ENCODE measurements around the gene CTBP2.

Gene CTBP2

DNA sequence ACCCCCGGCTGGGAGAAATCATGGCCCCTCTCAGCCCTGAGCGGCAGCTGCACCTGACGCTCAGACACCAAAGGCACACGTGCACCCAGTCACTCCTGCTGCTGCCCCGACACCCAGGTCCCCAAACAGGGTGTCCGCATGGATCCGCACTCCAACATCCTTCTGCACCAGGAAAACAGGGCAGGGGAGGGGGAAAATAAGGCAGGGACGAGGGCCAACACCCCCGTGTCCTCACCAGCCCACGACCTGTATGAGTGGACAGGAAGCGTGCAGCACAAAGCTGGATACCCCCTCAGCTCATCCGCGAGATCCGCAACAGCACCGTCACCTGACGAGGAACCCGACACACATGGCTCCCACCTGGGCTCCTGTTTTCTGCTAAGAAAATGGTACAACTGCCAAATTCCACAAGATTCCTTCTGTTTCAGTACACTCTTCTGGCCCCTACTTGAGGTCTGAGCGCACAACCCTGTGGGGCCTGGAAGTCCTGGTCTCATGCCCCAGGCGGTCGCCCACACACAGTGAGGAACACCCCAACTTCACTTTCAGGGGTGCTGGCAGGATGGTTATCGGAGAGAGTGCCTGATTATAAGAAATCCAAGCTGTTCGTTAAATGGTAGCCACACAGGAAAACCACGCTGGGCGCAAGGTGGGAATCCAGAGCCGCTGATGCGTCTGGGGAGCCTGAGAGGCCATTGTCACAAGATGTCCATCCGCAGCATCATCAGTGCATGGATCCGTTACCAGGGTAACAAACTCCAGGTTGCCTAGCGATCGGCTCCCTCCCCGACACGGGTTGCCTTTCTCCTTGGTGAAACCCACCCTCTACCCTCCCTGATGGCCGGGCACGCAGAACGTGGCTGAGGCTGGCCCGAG is 154.8 kb downstream of the CTBP2 start:
- DNase-seq: no peak

DNA sequence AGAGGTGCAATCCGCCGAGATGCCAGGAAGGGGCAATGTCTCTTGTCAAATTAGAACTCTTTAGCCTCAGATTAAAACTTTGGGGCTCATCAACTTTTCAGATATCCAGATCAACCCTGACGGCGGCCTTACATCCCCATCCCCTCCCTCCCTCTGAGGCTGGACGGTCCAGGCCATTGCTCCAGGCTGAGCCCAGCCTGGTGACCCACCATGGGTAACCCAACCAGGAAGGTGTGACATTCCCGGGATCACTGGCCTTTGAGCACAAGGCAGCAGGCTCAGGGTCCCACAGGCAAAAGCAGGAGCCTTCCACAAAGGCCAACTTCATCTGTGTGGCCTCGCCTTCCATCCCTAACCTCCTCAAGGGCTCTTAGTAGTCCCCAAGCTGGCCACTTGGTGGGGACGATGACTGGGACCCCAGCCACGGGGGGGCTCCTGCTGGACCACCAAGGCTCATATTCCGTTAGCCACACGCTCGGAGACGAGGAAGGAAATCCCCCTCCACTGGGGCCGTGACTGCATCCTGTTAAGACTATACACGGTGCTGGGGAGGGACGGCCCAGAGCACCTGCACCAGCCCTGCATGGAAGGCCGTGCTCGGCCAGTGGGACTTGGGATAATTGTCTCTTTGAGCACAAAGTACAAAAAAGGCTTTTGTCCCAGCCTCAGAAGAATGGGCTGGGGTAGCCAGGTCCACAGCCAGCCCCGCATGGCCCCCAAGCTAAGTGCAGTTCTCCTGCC is 155.6 kb downstream of the CTBP2 start:
- DNase-seq: no peak

DNA sequence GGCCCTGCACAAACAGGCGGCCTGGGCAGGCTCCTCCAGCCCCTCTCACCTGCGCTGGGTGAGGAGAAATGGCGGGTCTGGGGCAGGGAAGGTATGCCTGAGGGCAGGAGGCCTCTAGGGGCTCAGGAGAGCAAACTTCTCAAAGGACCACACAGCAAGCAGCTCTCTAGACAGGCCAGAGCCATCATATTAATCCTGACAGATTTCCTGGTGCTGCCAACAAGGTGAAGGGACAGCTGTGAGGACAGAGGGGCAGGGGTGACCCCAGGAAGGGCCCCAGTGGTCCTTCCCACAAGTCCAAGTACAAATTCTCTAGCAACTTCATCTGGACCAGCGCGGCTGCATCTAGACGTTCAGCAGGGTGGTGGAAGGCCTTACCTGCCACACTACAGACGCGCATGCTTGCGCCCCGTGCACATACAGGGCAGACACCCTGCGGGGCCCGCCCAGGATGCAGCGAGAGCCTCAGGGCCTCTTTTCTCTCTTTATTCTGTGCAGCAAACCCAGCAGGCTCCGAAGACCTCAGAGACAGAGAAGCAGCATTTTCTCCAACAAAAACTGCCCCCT is 156.4 kb downstream of the CTBP2 start:
- DNase-seq: no peak

DNA sequence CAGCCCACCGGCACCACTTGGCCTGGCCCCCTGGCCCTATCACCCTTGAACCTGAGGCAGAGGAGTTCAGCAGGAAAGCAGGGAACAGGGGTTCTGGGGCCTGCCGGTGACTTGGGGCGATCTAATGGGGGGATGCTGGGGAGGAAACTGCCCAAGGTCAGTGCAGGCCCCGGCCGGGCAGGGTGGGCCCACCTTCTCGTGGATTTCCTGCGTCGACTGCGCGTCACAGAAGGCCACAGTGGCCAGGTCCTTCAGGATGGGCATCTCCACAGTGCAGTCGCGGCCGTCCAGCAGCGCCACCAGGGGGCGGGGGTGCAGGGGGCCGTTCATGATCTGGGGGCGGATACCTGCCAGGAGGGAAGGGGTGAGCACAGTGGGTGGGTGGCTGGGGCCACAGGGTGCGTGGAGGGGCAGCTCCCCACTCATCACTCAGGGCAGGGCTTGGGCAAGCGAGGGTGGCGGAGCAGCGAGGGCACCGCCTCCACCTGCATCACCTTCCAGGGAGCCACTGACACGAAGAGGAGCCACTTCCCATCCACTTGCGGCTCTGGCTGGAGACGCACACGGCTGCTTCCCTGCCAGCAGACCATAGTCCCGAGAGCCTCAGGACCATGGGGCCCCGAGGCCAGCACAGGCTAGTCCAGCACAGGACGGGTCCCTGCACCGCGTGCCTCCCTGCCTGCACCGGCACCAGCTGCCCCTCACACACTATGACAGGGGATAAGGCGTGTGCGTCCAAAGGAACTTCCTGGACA is 157.0 kb downstream of the CTBP2 start:
- DNase-seq: no peak

DNA sequence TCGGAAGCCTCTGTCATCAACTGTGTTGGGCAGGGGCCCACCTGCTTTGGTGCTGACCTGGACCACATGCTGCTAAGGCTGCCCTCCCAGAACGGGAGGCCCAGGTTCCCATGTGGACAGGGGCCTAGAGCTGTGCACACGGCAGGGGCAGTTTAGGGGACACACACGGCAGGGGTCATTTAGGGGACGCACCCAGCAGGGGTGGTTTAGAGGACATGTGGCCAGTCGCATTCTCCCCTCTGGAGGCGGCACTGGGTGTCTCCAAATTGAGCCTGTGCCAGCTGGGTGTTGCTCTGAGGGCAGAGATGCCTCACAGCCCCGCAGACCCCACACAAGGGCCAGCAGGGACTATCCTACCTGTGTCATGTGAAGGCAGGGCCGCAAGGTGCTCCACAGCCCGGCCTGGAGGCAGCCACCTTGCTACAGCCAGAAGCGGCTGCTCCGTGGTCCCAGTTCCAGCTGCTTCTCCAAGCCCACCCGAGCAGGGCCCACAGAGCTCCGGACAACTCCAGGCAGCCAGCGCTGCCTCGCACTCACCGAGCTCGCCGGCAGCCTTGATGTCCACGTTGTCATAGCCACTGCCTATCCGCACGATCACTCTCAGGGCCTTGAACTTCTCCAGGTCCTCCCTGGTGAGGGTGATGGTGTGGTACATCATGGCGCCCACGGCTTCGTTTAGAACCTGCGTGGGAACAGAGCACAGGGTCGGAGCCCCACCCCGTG is 157.8 kb downstream of the CTBP2 start:
- no peak for DNase-seq

DNA sequence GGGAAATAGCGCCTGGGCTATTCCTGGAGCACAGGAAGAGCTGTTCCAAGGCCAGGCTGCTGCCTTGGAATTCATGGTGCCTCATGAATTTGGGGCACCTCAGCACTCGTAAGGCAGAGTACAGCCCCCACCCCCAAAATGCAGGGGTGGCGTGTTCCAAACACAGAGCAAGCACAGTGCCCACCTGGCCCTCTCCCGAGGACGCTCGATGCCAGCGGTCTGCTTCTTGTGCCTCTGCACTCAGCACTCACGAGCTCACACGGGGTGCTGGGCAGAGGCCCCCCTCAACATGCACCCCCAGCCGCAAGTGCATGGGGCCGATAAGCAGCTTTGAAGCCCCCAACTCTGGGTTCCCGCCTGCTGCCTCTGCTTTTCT is 158.3 kb downstream of the CTBP2 start:
- no peak for DNase-seq

DNA sequence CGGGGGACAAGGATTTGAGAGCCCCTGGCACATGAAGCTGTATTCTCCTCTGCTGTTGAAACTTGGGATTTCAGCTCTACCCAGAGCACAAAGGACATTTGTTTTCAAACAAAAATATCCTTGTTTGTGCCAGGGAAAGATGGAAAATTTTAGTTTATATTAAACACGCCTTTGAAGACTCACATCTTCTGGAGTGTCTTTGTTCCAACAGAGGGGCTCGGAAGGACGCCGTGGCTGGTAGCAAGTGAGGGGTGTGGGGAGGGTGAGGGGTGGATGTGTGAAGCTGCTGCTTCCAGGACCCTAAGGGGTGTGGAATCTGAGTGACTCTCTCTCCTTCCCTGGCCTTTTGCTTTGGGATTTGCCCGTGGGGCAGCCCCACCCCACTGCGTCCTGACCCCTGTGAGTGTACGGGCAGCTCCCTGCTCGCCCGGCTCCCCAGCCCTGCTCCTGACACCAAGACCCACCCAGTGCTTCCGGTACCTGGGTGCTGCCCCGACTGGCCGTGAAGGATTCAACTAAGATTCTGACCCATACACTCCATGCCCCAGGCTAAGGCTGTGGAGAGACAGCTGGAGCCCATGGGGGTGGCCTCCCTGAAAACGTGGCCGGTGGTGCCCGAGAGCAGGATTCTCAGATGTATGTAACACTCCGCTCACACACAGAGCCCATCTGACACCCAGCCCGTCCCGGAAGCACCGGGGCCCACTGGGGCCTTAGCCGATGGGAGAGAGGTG is 158.9 kb downstream of the CTBP2 start:
- DNase-seq: no peak

DNA sequence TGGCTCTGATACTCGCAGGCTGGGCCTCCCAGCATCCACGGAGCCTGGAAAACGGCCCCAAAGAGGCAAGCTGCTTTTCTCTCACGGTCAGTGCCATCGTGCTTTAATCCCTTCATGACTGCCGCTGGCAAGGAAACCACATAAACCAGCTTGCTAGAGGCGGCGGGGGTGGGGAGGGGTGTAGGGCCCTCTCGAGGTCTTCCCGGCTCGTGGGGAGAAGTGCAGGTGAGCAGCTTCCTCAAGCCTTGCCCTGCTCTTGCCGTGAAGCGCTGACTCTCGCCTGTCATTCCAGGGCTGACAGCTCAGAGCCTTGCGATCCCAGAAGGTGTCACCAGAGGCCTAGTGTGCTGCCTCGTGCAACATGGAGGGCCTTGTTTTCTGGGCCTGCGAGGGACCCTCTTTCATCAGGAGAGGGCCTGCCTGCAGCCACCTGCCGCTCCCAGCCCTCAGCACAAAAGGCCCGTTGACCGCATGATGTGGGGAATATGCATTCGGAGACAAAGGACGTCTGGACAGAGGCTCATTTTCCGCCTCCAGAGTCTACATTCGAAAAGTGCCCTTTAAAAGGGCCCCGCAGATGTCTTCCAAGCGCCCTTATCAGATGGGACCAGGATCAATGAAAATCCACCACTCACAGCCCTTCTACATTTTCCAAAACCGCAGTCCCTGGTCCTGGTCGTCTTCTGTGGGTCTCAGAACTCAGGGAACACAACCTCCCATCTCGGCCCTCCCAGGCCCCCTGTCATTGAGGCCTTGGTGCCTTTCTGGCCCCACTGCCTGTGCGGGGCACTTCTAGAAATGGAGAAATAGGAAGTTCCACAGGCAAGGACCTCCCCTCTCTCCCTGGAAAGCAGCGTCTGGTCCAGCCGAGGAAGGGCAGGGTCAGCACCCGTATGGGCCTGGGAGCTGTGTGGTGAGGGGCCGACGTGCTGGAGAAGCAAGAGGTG is 159.7 kb downstream of the CTBP2 start:
- DNase-seq: no peak

DNA sequence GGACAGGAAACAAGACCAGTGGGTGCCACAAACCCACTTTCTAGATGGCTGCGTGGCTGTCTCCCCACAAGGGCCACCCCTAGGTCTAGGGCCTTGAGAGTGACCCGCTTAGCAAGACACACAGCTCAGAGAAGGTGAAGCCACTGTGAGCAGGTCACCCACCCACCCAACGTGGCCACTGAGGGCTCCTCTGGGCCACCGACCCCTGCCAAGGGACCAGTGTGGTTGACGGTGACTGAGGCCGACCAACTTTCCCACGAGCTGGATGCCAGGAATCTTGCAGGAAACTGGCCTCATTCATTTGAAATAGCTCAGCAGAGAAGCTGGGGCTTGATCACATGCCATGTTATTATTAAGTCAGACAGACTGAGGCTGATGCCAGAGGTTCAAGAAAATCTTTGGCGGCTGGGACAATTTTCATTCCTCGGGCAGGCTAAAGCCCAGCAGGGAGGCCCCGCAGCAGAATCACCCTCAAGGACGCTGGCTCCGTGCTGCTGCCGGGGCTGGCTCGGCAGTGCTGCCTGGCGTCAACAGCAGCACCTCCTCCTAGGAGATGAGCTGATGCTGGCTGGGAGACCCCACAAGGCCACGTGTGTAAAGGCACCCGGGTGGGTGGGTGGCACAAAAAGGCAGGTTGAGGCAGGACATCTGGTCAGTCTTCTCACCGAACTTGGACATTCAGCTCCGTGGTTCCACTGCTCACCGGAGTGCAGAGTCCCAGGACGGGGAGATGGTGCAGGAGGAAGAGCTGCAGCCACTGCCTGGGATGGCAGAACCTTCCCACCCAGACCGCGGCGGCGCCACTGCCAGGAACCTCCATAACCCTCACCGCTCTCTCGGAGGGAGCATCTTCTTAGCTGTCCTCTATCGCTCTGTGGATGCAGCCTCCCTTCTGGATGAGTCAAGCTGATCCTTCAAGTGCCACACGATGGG is 160.7 kb downstream of the CTBP2 start:
- DNase-seq: no peak

DNA sequence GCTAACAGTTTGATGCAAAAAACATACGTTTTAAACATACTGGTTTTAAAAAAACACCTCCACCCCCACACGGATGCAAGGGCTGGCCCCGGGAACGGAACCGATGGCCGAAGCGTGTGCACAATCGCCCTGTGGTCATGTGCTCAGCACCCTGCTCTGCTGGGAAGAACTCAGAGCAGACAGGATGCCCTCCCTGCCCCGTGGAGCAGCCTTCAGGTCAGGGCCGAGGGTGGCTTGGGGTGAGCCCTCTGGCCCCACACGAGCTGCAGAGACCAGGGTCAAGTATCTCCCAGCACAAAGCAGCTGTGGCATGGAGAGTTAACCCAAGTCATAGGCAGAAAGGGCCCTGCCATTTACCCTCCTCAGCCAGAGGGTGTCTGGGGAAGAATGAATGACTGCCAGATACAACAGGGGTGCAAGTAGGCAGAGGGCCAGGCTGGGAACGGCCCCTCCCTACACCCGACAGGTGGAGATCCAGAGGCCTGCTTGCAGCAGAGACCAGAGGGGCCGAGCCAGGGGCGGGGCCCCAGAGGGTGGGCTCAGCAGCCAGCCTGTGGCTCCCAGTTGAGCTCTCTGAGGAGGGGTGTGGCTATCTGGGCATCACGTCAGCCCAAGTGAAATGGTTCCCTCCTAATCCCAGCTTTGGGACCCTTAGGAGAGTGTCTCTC is 161.6 kb downstream of the CTBP2 start:
- DNase-seq: no peak

DNA sequence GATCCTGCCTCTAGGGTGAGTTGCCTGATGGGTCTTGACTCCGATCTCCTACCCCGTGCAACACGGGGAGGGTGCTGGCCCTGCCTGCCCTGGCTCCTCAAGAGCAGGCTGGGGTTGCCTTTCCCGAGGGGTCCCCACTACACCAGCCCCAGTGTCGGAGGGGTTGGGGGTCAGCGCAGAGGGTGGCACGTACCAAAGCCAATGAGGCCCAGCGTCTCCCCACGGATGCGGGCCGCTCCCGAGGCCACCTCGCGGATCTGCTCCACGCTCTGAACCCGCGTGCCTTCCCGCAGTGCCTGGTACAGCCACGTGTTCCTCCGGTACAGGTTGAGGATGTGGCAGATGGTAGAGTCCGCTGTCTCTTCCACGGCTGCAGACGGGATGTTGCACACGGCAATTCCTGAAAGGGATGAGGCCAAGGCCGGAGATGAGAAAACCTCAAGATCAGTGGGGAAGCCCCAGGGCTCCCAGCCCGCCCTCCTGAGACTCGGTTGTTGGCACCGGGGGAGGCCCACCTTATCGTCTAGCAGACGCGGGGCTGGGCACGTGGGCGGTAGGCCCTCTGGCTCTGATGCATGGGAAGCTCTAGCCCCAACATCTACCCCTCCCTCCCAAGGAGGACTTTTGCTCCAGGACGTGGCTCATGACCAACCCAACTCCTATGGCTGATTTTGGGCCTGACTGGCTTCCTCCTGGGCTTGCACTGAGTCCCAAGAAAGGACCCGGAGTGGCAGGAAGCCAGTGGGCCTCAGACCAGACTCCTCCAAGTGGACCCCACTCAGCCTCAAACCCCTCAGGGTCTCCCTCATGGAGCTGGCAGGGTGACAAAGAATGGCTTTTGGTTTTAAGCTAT is 162.4 kb downstream of the CTBP2 start:
- no peak for DNase-seq

DNA sequence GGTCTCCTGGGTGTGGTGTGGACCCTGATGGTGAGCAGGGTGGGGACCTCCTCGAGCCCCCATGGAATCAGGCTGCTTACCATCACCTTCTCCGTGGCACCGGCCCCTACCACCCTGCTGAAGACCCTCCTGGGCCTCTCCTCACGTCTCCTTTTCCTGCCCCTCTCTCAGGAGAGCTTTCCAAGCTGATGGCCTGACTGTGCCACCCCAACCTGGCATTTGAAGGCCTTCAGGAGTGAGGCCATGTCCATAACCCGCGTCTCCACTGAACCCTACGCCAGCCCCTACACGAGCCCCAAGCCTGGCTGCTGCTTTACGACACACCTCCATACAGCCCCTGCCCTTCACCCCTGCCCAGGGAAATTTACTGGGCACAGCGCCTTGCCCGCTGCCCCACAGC is 163.1 kb downstream of the CTBP2 start:
- no peak for DNase-seq

DNA sequence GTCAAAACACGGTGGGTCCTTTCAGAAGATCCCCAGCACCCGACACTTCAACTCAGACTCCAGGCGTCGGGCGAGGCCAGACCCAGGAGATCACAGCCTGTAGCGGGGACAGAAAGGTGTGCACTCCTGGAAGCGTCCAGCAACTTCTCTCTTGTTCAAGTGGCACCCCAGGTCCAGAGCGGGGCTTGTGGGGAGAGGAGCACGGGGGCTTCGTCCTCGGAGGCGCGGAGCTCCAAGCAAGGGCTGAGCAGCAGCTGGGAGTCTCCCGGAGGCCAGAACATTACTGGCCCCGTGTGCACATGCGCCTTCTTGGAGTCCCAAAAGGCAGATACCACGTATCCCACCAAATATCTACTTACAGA is 163.5 kb downstream of the CTBP2 start:
- DNase-seq: no peak

DNA sequence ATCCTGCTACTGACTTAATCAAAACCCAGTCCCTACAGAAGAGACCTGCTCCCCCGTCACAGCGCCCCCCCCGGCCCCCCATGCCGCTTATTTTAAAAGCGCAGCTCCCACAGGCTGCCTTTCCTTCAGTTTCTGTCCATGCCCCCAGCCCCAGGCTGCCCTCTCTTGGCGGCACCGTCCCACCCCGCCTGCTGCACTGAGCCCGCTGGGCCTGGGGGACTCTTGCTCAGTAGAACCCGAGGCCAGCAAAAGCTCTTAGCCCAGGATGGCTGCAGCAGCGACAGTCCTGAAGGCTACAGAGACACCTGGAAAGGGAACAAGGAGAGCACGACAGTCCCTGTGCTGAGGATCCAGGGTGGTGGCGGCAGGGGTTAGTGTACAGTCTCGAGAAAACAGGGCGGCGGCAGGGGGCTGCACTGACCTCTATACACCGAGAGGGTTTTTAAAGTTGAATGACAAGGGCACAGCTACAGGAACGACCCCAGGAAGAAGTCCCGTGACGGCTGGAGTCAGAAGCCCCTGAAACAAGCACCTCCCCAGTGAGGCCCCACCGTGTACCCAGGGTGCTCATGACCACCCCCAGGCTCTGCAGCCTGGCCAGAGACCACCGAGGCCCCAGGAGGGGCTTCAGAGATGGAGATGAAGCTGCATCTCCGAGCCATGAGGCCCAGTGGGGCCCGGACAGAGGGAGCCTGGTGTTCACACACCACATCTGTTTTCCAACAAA is 164.1 kb downstream of the CTBP2 start:
- no peak for DNase-seq

DNA sequence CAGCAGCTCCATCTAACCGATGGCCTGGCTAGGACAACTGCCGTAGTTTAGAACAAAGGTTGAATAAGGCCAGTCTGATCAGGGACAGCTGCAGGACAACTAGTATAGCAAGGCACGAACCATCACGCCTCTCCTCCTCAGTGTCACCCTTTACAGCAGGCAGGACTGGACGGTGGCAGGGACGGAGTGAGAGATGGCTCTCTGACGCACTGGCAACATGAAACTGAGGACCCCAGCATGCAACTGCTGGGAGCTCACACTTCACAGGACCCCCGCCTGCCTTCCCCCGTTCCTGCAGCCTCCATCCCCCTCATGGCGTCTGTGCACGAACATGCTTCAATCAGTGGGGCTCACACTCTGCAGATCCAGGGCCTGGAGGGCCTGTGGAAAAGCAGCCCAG is 164.8 kb downstream of the CTBP2 start:
- DNase-seq: no peak

DNA sequence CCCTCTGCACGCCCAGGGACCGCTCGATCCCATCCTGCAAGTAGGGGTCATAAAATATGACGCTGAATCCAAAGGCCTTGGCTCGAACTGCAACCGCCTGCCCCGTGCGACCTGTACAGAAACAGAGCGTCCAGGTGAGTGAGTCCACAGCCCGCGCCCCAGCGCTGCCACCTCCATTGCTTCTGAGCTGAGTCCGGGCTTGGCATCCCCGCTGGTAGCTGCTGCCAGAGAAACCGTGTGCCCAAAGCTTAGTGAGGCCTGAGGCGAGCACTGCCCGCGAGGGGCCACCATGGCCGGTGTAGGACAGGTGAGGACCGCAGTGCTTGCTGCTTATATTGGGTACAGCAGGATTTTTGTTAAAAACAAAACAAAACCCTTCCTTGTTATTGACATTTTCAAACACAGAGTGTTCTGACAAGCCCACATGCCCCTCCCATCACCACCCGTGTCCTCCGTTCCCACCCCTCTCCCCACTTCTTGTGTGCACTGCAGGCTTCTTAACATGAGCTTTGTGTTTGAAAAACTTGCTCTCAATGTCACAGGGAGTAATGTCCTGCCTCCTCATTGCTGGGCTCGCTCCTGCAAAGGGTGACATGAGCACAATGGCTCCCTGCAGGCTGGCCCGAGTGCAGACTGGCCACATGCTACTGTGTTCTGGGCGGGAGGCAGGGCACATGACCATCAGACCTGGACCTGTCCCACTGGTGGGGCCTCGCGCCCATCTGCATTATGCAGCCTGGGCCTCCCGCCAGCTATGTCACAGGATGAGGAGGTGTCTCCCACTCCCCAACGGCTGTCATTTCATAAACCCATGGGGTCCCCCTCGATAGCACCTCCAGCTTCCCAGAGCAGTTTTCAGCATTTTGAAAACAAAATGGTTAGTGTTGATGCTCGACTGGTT is 165.5 kb downstream of the CTBP2 start:
- no peak for DNase-seq

Measured in central memory CD4-positive, alpha-beta T cell (primary cell).